Measurements from ENCODE around the gene FEZF2. TPM values are rescaled to one million over a fixed set of nuclear protein-coding genes. Genes with fewer than 3 reads are reported as not detected.

FEZF2 gene
- total RNA-seq, 1 donor from 2014 or later = not detected

DNA sequence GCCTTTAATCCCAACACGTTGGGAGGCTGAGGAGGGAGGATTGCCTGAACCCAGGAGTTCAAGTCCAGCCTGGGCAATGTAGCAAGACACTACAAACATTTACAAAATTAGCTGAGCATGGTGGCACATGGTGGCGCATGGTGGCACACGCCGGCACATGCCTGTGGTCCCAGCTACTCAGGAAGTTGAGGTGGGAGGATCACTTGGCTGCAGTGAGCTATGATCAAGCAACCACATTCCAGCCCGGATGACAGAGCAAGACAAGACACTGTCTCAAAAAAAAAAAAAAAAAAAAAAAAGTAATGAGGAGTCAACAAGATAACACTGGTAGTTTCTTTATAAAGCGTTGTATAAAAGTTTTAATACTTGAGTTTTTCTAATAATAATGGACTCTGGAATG is 10.1 kb downstream of the FEZF2 start:
- DNase-seq (ENCODE audit: extremely low spot score in 2 of 2) = no peak
- peaks cover 2% of the 10 kb centered on the region for H3K27me3 ChIP-seq
- H3K4me3 ChIP-seq = no peak overlapping the region
- H3K4me1 ChIP-seq = no peaks in the 10 kb centered on the region
- H3K27ac ChIP-seq = no peak overlapping the region
- no peaks in the 10 kb centered on the region for H3K36me3 ChIP-seq
- TF ChIP-seq, protein P1, sequence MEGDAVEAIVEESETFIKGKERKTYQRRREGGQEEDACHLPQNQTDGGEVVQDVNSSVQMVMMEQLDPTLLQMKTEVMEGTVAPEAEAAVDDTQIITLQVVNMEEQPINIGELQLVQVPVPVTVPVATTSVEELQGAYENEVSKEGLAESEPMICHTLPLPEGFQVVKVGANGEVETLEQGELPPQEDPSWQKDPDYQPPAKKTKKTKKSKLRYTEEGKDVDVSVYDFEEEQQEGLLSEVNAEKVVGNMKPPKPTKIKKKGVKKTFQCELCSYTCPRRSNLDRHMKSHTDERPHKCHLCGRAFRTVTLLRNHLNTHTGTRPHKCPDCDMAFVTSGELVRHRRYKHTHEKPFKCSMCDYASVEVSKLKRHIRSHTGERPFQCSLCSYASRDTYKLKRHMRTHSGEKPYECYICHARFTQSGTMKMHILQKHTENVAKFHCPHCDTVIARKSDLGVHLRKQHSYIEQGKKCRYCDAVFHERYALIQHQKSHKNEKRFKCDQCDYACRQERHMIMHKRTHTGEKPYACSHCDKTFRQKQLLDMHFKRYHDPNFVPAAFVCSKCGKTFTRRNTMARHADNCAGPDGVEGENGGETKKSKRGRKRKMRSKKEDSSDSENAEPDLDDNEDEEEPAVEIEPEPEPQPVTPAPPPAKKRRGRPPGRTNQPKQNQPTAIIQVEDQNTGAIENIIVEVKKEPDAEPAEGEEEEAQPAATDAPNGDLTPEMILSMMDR (IDR thresholded peaks at IDR 0.05) = no peak
- H3K9me3 ChIP-seq = no peaks in the 10 kb centered on the region
- intact Hi-C loops (cut with DNase I) = no loop called here

DNA sequence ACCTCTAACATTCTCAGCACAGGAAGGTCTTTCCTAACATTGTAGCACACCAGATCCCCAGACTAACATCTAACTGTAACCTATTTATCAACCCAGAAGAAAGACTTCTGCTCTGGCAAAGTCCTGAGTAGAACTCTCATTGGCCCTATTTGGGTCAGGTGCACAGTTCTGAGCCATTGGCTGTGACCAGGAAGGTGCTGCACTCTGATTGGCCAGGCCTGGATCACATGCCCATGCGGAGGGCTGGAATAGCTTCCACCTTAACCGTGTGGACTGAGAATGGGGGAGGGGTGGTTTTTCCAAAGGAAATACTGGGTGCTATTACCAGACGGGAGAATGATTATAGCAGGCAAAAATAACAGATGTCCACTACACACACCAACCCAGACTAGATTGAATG is 11.5 kb downstream of the FEZF2 start:
- no peak overlapping the region for H3K4me3 ChIP-seq
- H3K36me3 ChIP-seq = no peaks in the 10 kb centered on the region
- TF ChIP-seq, protein P1 (IDR thresholded peaks at IDR 0.05) = no peak
- no peak for TF ChIP-seq POLR2AphosphoS5 (IDR thresholded peaks at IDR 0.05; ENCODE audit: insufficient read depth in 1 of 2, low read depth in 1 of 2)
- TF ChIP-seq POLR2A (IDR thresholded peaks at IDR 0.05) = no peak
- no peaks in the 10 kb centered on the region for H3K9me3 ChIP-seq
- no peaks in the 10 kb centered on the region for H3K4me1 ChIP-seq
- intact Hi-C loops (cut with DNase I) = no loop called here
- H3K27me3 ChIP-seq = no peaks in the 10 kb centered on the region
- no peak overlapping the region for H3K27ac ChIP-seq
- DNase-seq (ENCODE audit: extremely low spot score in 2 of 2) = no peak

DNA sequence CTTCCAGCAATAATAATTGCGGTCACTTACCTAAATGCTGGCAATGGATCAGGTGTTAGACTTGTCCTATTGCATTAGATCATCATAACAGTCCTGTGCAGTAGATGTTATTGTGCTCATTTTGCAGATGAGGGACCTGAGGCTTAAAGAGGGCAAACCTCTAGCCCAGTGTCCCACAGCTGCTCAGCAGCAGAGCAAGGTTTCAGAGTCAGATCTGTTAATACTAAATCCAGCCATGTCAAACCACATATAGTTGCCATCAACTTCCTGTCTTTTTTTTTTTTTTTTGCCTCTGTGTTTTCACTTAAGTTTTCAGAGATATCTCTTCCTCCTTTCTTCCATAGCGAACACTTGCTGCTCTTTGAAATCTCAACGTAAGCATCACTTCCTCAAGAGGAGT is 12.1 kb downstream of the FEZF2 start:
- DNase-seq (ENCODE audit: extremely low spot score in 2 of 2) = no peak
- TF ChIP-seq POLR2A (IDR thresholded peaks at IDR 0.05) (no peak), POLR2AphosphoS5 (IDR thresholded peaks at IDR 0.05; ENCODE audit: insufficient read depth in 1 of 2, low read depth in 1 of 2) (no peak)
- TF ChIP-seq, protein P1 (IDR thresholded peaks at IDR 0.05) = no peak
- H3K27me3 ChIP-seq = no peaks in the 10 kb centered on the region
- H3K36me3 ChIP-seq = no peaks in the 10 kb centered on the region
- no peak overlapping the region for H3K4me3 ChIP-seq
- no peaks in the 10 kb centered on the region for H3K9me3 ChIP-seq
- intact Hi-C loops (cut with DNase I) = no loop called here
- H3K27ac ChIP-seq = no peak overlapping the region
- no peaks in the 10 kb centered on the region for H3K4me1 ChIP-seq

DNA sequence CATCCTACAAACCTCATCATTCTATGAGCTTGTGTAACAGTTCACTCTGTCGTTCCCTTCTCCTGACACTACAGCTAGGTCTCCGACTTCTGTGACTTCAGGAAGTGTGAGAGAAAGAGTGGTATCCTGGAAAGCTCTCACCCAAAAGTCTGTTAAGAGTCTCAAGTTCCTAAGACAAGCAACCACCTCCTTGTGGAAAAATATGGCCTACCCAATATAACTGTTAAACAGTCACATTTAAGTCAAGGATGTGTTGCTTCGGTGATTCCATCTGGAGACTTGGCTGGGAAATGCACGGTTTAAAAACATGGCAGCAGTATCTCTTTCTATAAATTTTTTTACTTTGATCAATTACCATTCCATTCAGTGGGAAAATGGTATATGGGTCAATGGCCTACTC is 13.8 kb downstream of the FEZF2 start:
- DNase-seq (ENCODE audit: extremely low spot score in 2 of 2) = no peak
- Histone ChIP-seq H3K9me3 (no peaks in the 10 kb centered on the region), H3K4me1 (no peaks in the 10 kb centered on the region), H3K27me3 (no peaks in the 10 kb centered on the region), H3K36me3 (no peaks in the 10 kb centered on the region), H3K27ac (no peak overlapping the region), H3K4me3 (no peak overlapping the region)
- no peak for TF ChIP-seq POLR2AphosphoS5 (IDR thresholded peaks at IDR 0.05; ENCODE audit: insufficient read depth in 1 of 2, low read depth in 1 of 2)
- TF ChIP-seq, protein P1 (IDR thresholded peaks at IDR 0.05) = no peak
- no peak for TF ChIP-seq POLR2A (IDR thresholded peaks at IDR 0.05)
- intact Hi-C loops (cut with DNase I) = no loop called here

DNA sequence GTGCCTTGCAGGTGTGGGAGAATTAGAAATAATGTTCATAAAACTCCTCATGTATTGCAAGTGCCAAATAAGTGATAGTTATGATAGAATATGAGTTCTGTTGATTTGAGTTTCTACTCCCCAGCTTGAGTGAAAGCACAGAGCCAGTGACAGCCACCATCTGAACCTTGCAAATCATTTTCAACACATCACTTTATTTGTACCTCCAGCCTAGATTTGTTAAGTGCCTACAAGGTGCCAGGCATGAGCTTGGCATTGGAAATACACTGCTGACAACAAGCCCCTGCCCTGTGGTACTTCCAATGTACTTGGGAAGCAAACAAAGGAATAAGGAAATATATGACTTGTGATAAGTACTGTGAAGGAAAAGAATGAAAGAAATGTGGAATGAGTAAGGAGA is 17.0 kb downstream of the FEZF2 start:
- no peak for DNase-seq (ENCODE audit: extremely low spot score in 2 of 2)
- Histone ChIP-seq H3K4me1 (no peaks in the 10 kb centered on the region), H3K4me3 (no peak overlapping the region), H3K9me3 (no peaks in the 10 kb centered on the region), H3K27me3 (no peaks in the 10 kb centered on the region), H3K27ac (no peak overlapping the region), H3K36me3 (no peaks in the 10 kb centered on the region)
- TF ChIP-seq, protein P1 (IDR thresholded peaks at IDR 0.05) = no peak
- TF ChIP-seq POLR2A (IDR thresholded peaks at IDR 0.05) (no peak), POLR2AphosphoS5 (IDR thresholded peaks at IDR 0.05; ENCODE audit: insufficient read depth in 1 of 2, low read depth in 1 of 2) (no peak)
- intact Hi-C loops (cut with DNase I) = no loop called here
